Kidney epithelial cell (primary cell): ENCODE data around the gene BANP. TPM values are rescaled to one million over a fixed set of nuclear protein-coding genes. Genes with fewer than 3 reads are reported as not detected.
A peak's percentile ranks its signal among the peaks of the same experiment; 100 is the strongest.
"Not testable (repeated sequence)": the region's sequence is repeated elsewhere in the genome, so short reads cannot be mapped to it uniquely, and the experiment has no call there.

Experiments
- DNase-seq: peaks from one replicate; pipeline ENCODE4 v3.0.0-alpha.2; 2010; ENCODE audit warnings: low read depth
- H3K27me3 ChIP-seq: 2 replicates; pipeline ENCODE4 v1.6.0; 2011; ENCODE audit warnings: low read length; ENCODE audit not compliant: control insufficient read depth, insufficient read depth
- H3K36me3 ChIP-seq: 2 replicates; pipeline ENCODE4 v1.5.1; 2011; ENCODE audit warnings: low read length; ENCODE audit not compliant: control insufficient read depth, insufficient read depth
- H3K4me3 ChIP-seq: 2 replicates; pipeline ENCODE4 v1.5.1; 2011; ENCODE audit warnings: low read depth, mild to moderate bottlenecking, control low read depth, low read length
- CTCF ChIP-seq: IDR thresholded peaks from 2 replicates; pipeline ENCODE4 v1.5.1; 2011; ENCODE audit warnings: mild to moderate bottlenecking, moderate library complexity, low read length, control low read depth, inconsistent platforms; ENCODE audit not compliant: insufficient read depth, poor library complexity, severe bottlenecking
- total RNA-seq: library from RNA; depleted of rRNA; stranded (reverse); fragments of >200 nt; gene quantifications from 2 replicates; pipeline ENCODE4 v1.2.3, GENCODE V29; 2015

BANP gene
- 25.9 and 35.4 TPM in 2 replicates for total RNA-seq

- no peaks in the 10 kb centered on the region for H3K36me3 ChIP-seq
- H3K27me3 ChIP-seq = no peaks in the 10 kb centered on the region
- TF ChIP-seq CTCF = peak; percentile 56
- peak; percentile 99 for DNase-seq
- peak within 1 kb of the TSS; percentile 76 for H3K4me3 ChIP-seq
These were observed at the start of gene BANP for GRCh38 chr16:87950765-87951551. Gene BANP (plus strand): TSS chr16:87951434. CDS start chr16:87975116, 23,682 bp downstream.

DNA sequence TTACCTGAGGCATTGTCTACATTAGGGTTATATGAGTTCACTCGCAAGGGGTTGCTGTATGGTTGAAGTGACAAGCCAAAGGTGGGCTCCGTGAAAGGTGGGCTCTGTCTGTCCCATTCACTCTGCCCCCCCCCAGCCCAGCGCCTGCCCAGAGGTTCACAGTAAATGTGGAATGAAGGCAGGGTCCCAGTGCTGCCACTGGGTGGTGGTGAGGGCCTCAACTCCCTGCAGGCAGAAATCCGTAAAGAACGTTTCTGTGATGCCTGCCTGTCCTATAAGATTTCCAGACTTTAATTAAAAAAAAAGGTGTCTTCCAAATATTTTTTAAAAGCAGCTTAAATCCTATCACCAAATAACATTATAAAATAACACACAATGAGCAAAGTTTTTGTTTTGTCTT, 46.3 kb upstream of the BANP start:
- H3K4me3 ChIP-seq, H3K27me3 ChIP-seq, DNase-seq, H3K36me3 ChIP-seq: not testable (repeated sequence)

GRCh38 chr16:87905521-87905920, 45.7 kb upstream of the BANP start:
- H3K36me3 ChIP-seq, DNase-seq, H3K4me3 ChIP-seq, H3K27me3 ChIP-seq: not testable (repeated sequence)

DNA sequence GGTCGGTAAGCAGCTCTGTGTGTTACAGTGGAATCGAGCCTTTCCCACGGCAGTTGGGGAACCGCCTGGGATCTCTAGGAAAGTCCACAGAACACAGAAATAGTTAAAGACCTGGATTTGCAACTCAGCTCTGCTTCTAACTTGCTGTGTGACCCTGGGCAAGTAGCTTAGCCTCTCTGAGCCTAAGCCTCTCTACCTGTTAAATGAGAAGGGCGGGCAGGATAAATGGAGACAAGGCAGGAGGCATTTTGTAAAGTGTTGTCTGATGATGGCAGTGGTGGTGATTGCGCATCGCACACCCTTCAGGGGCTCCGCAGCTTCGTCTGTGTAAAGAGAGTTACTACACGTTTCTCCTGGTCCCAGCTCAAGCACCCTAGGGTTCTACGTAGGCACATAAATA, 43.1 kb upstream of the BANP start:
- H3K36me3 ChIP-seq, H3K4me3 ChIP-seq, H3K27me3 ChIP-seq, DNase-seq: not testable (repeated sequence)

GRCh38 chr16:87909203-87909935, 41.9 kb upstream of the BANP start:
- not testable (repeated sequence) for DNase-seq, H3K4me3 ChIP-seq, H3K36me3 ChIP-seq
- TF ChIP-seq CTCF = peak; percentile 89
- H3K27me3 ChIP-seq = peaks cover 16% of the 10 kb centered on the region

DNA sequence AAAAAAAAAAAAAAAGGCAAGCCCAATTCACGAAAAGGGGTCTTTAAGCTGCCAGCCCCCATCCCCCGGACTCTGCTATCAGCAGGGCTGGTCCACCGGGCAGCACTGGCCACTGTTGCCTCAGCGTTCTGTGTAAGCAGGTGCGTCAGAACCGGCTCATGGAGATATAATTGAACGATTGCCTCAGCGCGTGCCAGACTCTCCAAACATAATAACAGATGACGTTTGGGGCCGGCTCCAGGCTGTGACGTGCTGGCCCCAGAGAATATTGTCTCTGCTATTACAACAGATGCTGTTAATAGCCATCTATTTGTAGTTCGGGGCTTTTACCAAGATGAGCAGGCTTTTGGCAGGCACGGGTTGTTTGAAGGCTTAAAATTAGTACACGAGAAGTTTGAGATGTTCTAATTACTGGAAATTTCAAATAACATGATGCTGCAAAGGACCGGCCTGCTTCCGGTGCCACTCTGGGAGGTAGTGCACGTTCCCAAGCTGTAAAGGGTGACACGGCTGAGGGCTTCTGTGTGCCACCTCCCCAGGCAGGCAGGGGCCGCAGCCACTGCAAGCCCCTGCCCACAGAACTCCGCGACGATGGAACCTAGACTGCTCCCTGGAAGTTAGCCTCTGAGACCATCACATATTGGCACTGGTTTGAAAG, 40.0 kb upstream of the BANP start:
- peaks cover 22% of the 10 kb centered on the region for H3K27me3 ChIP-seq
- not testable (repeated sequence) for DNase-seq, H3K4me3 ChIP-seq, H3K36me3 ChIP-seq

DNA sequence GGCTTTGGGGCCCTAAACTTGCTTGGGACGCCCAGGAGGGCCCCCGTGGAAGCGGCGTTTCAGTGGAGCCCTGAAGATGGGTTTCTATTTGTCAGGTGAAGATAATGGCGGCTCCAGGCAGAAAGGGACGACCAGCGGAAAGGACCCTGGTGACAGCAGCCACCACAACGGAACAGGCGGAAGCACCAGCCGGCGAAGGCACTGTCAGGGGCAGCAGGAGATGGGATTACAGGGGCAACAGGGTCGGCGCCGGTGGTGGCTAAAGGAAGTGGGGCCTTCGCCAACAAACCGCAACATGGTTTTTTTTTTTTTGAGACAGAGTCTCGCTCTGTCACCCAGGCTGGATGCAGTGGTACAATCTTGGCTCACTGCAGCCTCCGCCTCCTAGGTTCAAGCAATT, 38.5 kb upstream of the BANP start:
- not testable (repeated sequence) for H3K36me3 ChIP-seq, H3K4me3 ChIP-seq

DNA sequence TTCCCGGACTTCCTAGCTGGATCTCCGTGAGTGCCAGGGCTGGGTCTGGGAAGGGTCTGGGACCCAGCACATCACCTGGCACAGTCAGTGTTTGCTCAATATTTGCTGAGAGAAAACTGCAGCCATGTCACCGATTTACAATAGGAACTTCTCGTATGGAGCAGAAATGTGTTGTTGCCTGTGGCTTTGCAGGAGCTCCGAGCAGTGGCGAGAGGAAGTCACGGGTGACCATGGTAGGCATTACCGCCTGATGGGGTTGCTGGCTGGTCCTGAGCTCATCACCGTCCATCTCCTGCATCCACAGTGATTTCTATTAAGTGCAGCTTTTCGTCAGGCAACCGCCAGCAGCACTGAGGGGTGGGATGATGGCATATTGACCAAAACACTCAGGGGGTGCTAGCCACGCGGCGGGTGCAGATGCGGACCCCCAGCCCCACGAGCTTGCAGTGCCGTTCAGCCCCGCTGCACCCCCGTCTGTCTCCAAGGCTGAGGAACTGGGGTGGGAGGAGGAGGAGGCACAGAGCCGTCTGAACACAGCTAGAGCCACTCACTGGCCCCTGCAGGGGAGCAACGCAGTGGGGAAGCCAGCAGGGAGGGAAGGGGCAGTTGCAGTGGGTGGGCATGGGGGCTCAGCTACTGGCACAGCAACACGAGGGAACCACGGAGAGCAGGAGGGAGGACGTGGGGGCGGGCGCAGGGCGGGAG, 37.1 kb upstream of the BANP start:
- not testable (repeated sequence) for H3K4me3 ChIP-seq
- peaks cover 19% of the 10 kb centered on the region for H3K27me3 ChIP-seq

More for the DNA sequence above, 38.5 kb upstream of the BANP start:
- H3K27me3 ChIP-seq = peaks cover 22% of the 10 kb centered on the region
- not testable (repeated sequence) for DNase-seq

More for the DNA sequence above, 37.1 kb upstream of the BANP start:
- DNase-seq, H3K36me3 ChIP-seq: not testable (repeated sequence)
